GM12874 (cell line): Measurements from ENCODE around the gene TPCN2.

Experiments
- TF ChIP-seq, protein P1 (sequence below): IDR thresholded peaks from 2 replicates; pipeline ENCODE4 v1.5.1; 2011; ENCODE audit warnings: low read depth, mild to moderate bottlenecking, control low read depth, low read length, moderate library complexity; ENCODE audit not compliant: insufficient read depth

Gene TPCN2

DNA sequence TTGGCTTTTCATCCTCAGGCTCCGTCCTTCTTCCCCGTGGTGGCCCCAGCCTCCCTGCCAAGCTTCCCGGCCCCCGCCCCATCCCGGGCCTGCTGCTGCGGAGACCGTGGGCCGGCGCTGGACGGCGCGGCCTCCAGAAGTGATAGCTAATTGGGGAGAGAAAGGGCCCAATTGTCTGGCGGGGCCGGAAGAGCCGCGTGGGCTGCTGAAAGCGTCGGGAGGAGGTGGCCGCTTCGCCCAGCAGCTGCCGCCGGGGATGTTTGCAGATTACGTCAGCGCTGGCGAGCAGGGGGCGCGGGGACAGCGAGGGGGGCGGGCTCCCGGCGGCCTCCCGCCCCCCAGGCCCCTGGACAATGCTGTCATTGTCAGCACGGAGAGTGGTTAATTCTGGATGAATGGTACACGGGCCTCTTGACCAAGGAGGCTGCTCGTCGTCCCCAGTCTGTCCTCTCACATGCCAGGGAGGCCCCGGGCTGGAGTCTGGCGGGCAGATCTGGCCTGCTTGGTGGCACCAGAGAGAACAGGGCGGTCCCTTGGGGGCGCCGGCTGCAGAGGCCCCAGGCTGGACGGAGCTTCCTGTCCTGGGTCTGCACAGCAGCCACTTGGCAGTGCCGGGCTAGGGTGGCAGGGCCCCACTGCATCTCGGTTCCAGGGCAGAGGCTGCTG is 108.6 kb downstream of the TPCN2 start:
- TF ChIP-seq, protein P1, sequence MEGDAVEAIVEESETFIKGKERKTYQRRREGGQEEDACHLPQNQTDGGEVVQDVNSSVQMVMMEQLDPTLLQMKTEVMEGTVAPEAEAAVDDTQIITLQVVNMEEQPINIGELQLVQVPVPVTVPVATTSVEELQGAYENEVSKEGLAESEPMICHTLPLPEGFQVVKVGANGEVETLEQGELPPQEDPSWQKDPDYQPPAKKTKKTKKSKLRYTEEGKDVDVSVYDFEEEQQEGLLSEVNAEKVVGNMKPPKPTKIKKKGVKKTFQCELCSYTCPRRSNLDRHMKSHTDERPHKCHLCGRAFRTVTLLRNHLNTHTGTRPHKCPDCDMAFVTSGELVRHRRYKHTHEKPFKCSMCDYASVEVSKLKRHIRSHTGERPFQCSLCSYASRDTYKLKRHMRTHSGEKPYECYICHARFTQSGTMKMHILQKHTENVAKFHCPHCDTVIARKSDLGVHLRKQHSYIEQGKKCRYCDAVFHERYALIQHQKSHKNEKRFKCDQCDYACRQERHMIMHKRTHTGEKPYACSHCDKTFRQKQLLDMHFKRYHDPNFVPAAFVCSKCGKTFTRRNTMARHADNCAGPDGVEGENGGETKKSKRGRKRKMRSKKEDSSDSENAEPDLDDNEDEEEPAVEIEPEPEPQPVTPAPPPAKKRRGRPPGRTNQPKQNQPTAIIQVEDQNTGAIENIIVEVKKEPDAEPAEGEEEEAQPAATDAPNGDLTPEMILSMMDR = no peak

DNA sequence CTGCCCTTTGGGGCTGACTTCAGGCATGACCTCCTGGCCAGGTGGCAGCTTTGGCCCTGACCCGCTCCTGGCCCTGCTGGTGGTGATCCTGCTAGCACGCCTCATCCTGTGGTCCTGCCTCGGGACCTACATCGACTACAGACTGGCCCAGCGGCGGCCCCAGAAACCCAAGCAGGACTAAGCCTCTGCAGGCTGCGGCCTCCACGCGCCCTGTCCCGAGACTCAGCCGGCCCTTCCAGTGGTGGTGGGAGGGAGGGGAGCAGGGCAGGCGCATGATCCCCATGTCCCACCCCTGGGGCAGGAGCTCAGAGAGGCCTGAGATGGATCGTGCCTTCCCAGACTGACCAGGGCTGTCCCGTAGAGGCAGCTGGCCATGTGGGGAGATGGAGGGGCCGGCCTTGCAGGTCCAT is 109.1 kb downstream of the TPCN2 start:
- TF ChIP-seq, protein P1 = no peak

DNA sequence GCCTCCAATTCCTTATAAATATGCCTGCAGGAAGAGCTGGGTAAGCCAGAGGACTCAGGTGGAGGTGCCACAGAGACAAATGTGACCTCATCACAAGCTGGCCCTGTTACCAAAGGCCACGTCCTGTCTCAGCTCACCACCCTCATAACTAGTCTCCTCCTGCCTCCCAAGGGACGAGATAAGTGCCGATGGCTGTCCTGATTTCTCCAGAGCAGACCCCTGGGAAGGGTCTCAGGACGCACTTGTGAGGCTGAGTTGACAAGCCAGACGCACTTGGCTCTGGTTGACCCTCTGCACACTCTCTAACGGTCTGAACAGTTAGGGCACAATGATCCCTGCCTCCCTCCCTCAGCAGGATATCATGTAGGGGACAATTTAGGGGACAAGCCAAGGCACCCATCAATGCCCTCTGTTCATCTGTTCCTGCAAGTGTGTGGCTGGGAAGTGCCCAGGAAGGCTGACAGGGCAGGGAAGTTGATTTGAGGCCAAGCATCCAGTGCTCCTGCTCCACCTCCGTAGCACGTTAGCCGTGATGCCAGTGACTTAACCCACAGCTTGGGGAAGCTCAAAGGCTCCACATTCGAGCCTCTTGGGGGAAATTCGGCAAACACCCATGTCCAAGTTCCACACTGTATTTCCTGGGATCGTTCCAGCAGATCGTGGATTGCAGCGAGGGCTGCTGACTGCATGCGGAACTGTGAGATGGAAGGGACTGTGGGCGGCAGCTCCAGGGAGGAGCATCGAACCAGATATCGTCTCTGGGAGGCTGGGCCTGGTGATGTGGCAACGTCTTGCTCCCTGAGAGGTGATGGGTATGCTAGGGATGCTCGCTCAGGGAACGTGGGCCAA is 109.8 kb downstream of the TPCN2 start:
- TF ChIP-seq, protein P1 = no peak

DNA sequence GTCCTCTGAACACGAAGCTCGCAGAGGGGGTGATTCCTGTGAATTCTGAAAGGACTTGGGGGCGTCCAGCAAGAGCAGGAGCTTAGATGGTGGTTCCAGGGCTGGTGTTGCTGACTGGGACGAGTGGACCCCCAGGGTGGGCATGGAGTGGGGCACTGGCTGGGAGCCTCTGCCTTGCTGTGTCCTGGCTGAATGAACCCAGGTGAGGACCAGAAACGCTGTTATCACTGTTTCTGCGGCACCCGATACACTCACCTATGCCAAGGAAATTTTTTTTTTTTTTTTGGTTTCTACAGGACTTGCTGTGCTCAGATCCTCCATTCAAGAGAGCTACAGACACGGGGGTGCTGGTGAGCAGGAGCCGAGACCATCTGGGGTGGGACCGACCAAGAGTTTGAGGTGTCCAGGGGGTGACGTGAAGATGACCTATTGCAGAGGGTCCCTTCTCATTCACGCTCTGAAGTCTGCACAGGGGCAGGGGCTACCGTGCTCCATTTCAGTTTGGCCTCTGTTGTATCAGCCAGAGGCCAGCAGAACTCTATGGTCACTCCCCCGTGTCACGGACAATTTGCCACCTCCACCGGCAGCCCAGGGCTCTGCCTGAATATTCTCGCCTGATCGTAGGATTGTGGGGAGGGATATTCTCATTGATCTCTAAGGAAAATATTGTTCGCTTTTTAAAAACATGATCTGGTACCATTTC is 110.6 kb downstream of the TPCN2 start:
- TF ChIP-seq, protein P1 = no peak

DNA sequence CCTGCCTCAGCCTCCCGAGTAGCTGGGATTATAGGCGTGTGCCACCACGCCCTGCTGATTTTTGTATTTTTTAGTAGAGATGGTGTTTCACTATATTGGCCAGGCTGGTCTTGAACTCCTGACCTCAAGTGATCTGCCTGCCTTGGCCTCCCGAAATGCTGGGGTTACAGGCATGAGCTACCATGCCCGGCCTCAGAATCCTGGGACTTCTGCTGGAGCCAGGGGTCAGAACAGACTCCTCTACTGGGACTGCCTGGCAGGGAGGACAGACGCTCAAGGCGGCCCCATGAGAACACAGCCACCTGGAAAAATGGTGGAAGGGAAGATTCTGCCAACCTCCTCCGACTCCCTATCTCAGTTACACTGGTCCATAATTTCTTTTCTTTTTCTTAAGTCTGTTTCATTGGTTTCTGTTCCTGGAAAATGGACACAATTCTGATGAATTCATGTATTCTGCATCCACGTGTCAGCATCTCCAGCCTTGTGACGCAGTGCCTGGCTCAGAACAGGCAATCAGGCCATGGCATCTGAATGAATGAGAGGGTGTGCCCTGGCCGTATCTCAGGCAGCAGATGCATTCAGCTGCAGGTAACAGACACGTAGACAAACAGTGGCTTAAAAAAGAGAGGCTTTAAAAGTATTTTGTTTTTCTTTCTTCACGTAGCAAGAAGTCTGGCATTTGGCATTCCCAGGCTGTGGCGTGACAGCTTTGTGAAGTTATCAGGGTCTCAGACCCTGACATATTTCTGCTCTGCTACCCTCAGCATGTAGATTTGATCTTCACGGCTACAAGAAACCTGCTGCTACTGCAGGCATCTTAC is 111.8 kb downstream of the TPCN2 start:
- TF ChIP-seq, protein P1 = no peak

DNA sequence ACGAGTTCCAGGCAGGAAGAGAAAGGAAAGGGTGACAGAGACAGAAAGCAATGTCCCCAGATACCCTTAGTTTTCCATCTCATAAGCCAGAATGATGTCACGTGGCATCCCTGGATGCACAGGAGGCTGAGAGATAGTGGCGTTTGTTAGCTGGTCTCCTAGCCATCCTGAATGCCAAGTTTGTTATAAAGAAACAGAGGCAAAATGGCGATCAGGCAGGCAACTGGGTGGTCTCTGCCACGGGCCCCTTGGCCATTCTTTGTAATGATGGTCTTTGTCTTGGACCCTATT is 112.3 kb downstream of the TPCN2 start:
- TF ChIP-seq, protein P1 = no peak
